HepG2 (cell line): ENCODE data around the gene LIMD2. TPM values are rescaled to one million over a fixed set of nuclear protein-coding genes. Genes with fewer than 3 reads are reported as not detected.
A peak's percentile ranks its signal among the peaks of the same experiment; 100 is the strongest.

Experiments used
- HMG20A ChIP-seq: IDR thresholded peaks from 2 replicates; pipeline ENCODE4 v1.6.1; 2016; ENCODE audit warnings: borderline replicate concordance
- HMGA1 ChIP-seq: sonication (generic); formaldehyde crosslinking; conservative IDR thresholded peaks from 2 replicates; pipeline ENCODE4 v1.4.0; 2020; ENCODE audit warnings: missing genetic modification reagents
- HNRNPUL1 ChIP-seq: fragments of 200-400 bp; formaldehyde crosslinking; IDR thresholded peaks from 2 replicates; pipeline ENCODE4 v1.6.1; 2017; ENCODE audit warnings: low read depth, mild to moderate bottlenecking, low read length, moderate library complexity
- JUNB ChIP-seq: sonication (generic); formaldehyde crosslinking; IDR thresholded peaks from 2 replicates; pipeline ENCODE4 v1.8.0; 2022; ENCODE audit warnings: missing genetic modification reagents, mild to moderate bottlenecking, borderline replicate concordance
- MAZ ChIP-seq, 2 experiments: sonication (generic) in 1 of 2; formaldehyde crosslinking in 1 of 2; IDR thresholded peaks; 2 replicates each; pipeline versions ENCODE4 v1.5.0 to v1.6.1; 2012 to 2020; ENCODE audit warnings: low read depth in 2 of 2, mild to moderate bottlenecking in 2 of 2, borderline replicate concordance in 1 of 2, improper control_type of control experiment in 1 of 2, low read length in 1 of 2, missing genetic modification reagents in 1 of 2, moderate library complexity in 1 of 2
- MEIS1 ChIP-seq: sonication (generic); formaldehyde crosslinking; IDR thresholded peaks from 2 replicates; pipeline ENCODE4 v1.9.0; 2021; ENCODE audit warnings: mild to moderate bottlenecking, missing genetic modification reagents, moderate library complexity, borderline replicate concordance
- MXI1 ChIP-seq: IDR thresholded peaks from 3 replicates; pipeline ENCODE4 v1.6.1; 2012; ENCODE audit warnings: low read depth, low read length, inconsistent platforms, borderline replicate concordance
- YEATS4 ChIP-seq: sonication (generic); formaldehyde crosslinking; IDR thresholded peaks from 2 replicates; pipeline ENCODE4 v1.4.0; 2020; ENCODE audit warnings: missing genetic modification reagents, borderline replicate concordance
- ZKSCAN5 ChIP-seq: sonication (generic); formaldehyde crosslinking; IDR thresholded peaks from 2 replicates; pipeline ENCODE4 v1.5.1; 2020; ENCODE audit warnings: mild to moderate bottlenecking, missing genetic modification reagents
- ZNF124 ChIP-seq: sonication (generic); formaldehyde crosslinking; IDR thresholded peaks from 2 replicates; pipeline ENCODE4 v1.4.0; 2020; ENCODE audit warnings: missing genetic modification reagents
- ZNF260 ChIP-seq: sonication (generic); formaldehyde crosslinking; IDR thresholded peaks from 2 replicates; pipeline ENCODE4 v1.4.0; 2020; ENCODE audit warnings: missing genetic modification reagents, low read depth, mild to moderate bottlenecking, borderline replicate concordance
- ZNF263 ChIP-seq: sonication (generic); formaldehyde crosslinking; IDR thresholded peaks from 2 replicates; pipeline ENCODE4 v1.4.0; 2020; ENCODE audit warnings: missing genetic modification reagents
- ZNF296 ChIP-seq: sonication (generic); formaldehyde crosslinking; conservative IDR thresholded peaks from 2 replicates; pipeline ENCODE4 v1.5.0; 2020; ENCODE audit warnings: mild to moderate bottlenecking, missing genetic modification reagents
- ZNF430 ChIP-seq: sonication (generic); formaldehyde crosslinking; IDR thresholded peaks from 2 replicates; pipeline ENCODE4 v1.9.0; 2021; ENCODE audit warnings: mild to moderate bottlenecking, missing genetic modification reagents
- ZNF563 ChIP-seq: sonication (generic); formaldehyde crosslinking; IDR thresholded peaks from 2 replicates; pipeline ENCODE4 v1.8.0; 2022; ENCODE audit warnings: mild to moderate bottlenecking, moderate library complexity, missing genetic modification reagents
- ZNF572 ChIP-seq: sonication (generic); formaldehyde crosslinking; IDR thresholded peaks from 2 replicates; pipeline ENCODE4 v1.5.1; 2020; ENCODE audit warnings: mild to moderate bottlenecking, missing genetic modification reagents
- ZNF616 ChIP-seq: sonication (generic); formaldehyde crosslinking; IDR thresholded peaks from 2 replicates; pipeline ENCODE4 v1.5.0; 2020; ENCODE audit warnings: low read depth, mild to moderate bottlenecking, missing genetic modification reagents
- polyA plus RNA-seq, 8 experiments: library from polyadenylated mRNA; depleted of rRNA in 3 of 8; stranded (reverse) in 7 of 8; unstranded in 1 of 8; fragments of >200 nt; fragmentation: Illumina TruSeq in 4 of 8; extraction: Trizol in 4 of 8; gene quantifications; 2 replicates each; pipeline versions ENCODE4 v1.2.1 to v1.2.3, GENCODE V29; 2011 to 2016; ENCODE audit warnings: low read depth in 4 of 8, missing spikeins in 1 of 8, mixed read lengths in 1 of 8; ENCODE audit not compliant: insufficient read depth in 1 of 8
- total RNA-seq, 5 experiments: library from RNA; depleted of rRNA; stranded (reverse); fragments of >200 nt; fragmentation: Illumina TruSeq; extraction: Trizol; gene quantifications; 2 replicates each; pipeline ENCODE4 v1.2.3, GENCODE V29; 2016; ENCODE audit warnings: low read depth in 1 of 5
- TF ChIP-seq, protein P1 (sequence below): sonication (generic); formaldehyde crosslinking; IDR thresholded peaks from 2 replicates; pipeline ENCODE4 v1.4.0; 2020; ENCODE audit warnings: missing genetic modification reagents
- TF ChIP-seq, protein P2 (sequence below): sonication (generic); formaldehyde crosslinking; IDR thresholded peaks from 2 replicates; pipeline ENCODE4 v1.4.0; 2020; ENCODE audit warnings: missing genetic modification reagents
- TF ChIP-seq, protein P3 (sequence below): sonication (generic); formaldehyde crosslinking; IDR thresholded peaks from 2 replicates; pipeline ENCODE4 v1.5.0; 2020; ENCODE audit warnings: missing genetic modification reagents
- TF ChIP-seq, protein P4 (sequence below): sonication (generic); formaldehyde crosslinking; IDR thresholded peaks from 2 replicates; pipeline ENCODE4 v1.4.0; 2020; ENCODE audit warnings: missing genetic modification reagents

LIMD2 gene
- total and polyA plus RNA-seq, 2 of the 13 experiments (the other 11 are each of a cell fraction or from before 2014, with no cell fraction given) = 9.0 to 20.8 TPM

DNA sequence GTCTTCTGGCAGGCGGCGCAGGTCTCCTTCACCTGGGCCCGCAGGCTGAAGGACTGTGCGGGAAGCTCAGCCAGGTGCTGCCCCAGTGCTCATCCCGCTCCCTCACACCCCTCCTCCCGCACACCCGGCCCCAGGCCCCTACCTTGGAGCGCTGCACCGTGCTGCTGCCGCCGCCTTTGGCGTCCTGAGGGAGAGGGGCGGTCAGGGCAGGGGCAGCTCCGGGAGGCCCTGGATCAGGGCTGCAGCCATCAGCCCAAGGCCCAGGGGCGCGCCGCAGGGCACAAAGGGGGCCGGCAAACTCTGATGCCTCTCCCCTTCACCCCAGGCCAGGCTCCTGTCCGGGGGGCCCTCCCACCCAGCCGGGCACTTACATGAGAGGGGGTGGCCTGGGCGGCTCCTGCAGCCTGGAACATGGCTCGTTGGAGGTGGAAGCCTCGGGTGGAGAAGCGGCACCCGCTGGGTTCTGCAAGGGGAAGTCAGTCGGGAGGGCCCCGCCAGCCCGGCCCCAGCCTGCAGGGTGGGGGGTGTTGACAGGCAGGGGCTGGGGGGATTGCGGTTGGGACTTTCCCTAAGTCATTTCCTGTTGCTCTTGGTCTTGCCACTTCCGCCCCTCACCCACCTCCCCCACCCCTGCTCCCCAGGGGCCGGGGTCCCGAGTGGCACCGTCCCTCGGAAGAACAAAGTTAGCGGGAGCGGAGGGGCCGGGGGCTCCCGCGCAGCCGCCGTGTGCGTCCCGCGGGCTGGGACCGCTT is 863 bp downstream of the LIMD2 start (continued):
- TF ChIP-seq, protein P1, sequence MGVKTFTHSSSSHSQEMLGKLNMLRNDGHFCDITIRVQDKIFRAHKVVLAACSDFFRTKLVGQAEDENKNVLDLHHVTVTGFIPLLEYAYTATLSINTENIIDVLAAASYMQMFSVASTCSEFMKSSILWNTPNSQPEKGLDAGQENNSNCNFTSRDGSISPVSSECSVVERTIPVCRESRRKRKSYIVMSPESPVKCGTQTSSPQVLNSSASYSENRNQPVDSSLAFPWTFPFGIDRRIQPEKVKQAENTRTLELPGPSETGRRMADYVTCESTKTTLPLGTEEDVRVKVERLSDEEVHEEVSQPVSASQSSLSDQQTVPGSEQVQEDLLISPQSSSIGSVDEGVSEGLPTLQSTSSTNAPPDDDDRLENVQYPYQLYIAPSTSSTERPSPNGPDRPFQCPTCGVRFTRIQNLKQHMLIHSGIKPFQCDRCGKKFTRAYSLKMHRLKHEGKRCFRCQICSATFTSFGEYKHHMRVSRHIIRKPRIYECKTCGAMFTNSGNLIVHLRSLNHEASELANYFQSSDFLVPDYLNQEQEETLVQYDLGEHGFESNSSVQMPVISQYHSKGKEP (CRISPR knock-in tag) = no peak
- TF ChIP-seq MEIS1 = no peak
- TF ChIP-seq, protein P2, sequence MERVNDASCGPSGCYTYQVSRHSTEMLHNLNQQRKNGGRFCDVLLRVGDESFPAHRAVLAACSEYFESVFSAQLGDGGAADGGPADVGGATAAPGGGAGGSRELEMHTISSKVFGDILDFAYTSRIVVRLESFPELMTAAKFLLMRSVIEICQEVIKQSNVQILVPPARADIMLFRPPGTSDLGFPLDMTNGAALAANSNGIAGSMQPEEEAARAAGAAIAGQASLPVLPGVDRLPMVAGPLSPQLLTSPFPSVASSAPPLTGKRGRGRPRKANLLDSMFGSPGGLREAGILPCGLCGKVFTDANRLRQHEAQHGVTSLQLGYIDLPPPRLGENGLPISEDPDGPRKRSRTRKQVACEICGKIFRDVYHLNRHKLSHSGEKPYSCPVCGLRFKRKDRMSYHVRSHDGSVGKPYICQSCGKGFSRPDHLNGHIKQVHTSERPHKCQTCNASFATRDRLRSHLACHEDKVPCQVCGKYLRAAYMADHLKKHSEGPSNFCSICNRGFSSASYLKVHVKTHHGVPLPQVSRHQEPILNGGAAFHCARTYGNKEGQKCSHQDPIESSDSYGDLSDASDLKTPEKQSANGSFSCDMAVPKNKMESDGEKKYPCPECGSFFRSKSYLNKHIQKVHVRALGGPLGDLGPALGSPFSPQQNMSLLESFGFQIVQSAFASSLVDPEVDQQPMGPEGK (CRISPR knock-in tag) = peak; percentile 76
- TF ChIP-seq YEATS4 (CRISPR knock-in tag) = 0 out of 2 replicates have a peak, but pooled peaks have one; percentile 28
- TF ChIP-seq MXI1 = no peak
- no peak for TF ChIP-seq ZNF124 (CRISPR knock-in tag)
- no peak for TF ChIP-seq ZKSCAN5 (CRISPR knock-in tag)
- no peak for TF ChIP-seq JUNB (CRISPR knock-in tag)
- no peak; the same call in 1 of the 2 replicates for TF ChIP-seq ZNF563 (CRISPR knock-in tag)
- no peak for TF ChIP-seq HMGA1 (CRISPR knock-in tag)
- 0 out of 2 replicates have a peak, but pooled peaks have one; percentile 21 for TF ChIP-seq ZNF263 (CRISPR knock-in tag)
- no peak for TF ChIP-seq HNRNPUL1
- TF ChIP-seq ZNF430 (CRISPR knock-in tag) = 0 out of 2 replicates have a peak, but pooled peaks have one; percentile 10
- TF ChIP-seq ZNF572 = no peak
- TF ChIP-seq, protein P3, sequence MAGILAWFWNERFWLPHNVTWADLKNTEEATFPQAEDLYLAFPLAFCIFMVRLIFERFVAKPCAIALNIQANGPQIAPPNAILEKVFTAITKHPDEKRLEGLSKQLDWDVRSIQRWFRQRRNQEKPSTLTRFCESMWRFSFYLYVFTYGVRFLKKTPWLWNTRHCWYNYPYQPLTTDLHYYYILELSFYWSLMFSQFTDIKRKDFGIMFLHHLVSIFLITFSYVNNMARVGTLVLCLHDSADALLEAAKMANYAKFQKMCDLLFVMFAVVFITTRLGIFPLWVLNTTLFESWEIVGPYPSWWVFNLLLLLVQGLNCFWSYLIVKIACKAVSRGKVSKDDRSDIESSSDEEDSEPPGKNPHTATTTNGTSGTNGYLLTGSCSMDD (CRISPR knock-in tag) = no peak
- TF ChIP-seq ZNF260 (CRISPR knock-in tag) = no peak
- no peak for TF ChIP-seq HMG20A (CRISPR knock-in tag)
- TF ChIP-seq, protein P4, sequence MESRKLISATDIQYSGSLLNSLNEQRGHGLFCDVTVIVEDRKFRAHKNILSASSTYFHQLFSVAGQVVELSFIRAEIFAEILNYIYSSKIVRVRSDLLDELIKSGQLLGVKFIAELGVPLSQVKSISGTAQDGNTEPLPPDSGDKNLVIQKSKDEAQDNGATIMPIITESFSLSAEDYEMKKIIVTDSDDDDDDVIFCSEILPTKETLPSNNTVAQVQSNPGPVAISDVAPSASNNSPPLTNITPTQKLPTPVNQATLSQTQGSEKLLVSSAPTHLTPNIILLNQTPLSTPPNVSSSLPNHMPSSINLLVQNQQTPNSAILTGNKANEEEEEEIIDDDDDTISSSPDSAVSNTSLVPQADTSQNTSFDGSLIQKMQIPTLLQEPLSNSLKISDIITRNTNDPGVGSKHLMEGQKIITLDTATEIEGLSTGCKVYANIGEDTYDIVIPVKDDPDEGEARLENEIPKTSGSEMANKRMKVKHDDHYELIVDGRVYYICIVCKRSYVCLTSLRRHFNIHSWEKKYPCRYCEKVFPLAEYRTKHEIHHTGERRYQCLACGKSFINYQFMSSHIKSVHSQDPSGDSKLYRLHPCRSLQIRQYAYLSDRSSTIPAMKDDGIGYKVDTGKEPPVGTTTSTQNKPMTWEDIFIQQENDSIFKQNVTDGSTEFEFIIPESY (CRISPR knock-in tag) = peak; percentile 70
- TF ChIP-seq MAZ (IDR thresholded peaks at IDR 0.05; ENCODE audit: borderline replicate concordance, low read depth, low read length) = no peak
- TF ChIP-seq MAZ (CRISPR knock-in tag; IDR thresholded peaks at IDR 0.05; ENCODE audit: low read depth) = no peak
- no peak for TF ChIP-seq ZNF616 (CRISPR knock-in tag)
- TF ChIP-seq ZNF296 (CRISPR knock-in tag) = no peak
